Measurements from ENCODE around the gene NFASC.

Gene NFASC

GRCh38 chr1:205016075-205016474 is 145.4 kb downstream of the NFASC start:
- DNase-seq = no peak

DNA sequence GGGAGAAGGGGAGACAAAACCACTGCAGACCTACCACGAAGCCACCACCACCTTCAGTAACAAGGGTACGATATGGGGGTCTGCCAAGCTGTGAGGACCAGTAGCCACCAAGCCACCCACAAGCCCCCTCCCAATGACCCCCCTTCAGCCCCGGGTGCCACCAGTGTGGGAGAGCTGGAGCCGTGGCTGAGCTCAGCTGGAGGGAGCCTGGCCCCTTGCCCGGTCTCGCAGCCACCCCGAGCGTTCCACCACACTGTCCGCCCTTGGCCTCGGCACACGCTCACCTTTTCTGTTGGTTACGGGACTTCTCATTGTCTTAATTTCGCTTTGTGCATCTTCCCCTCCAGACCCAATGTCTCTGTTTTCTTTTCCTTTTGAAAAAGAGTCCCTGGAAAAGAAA is 145.9 kb downstream of the NFASC start:
- DNase-seq = no peak

- DNase-seq = no peak
These were observed 146.3 kb downstream of the NFASC start for GRCh38 chr1:205017001-205017400.

DNA sequence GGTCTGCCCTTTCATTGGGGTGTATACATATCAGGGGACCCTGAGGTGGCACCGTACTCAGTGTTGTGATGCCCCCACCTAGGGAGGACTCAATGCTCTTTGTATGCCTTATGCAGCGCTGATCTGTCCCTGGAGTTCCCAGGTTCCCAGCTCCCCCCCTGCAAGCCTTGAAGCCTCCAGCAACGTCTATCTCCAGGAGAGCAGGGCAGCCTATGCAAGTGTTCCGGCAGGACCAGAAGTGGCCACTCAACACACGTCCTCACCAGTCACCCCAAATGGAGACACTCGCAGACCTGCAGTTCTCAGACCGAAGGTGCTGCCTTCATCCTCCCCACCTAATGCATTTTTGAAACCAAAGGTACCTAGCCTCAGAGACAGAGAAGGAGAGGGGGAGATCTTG is 147.1 kb downstream of the NFASC start:
- no peak for DNase-seq

DNA sequence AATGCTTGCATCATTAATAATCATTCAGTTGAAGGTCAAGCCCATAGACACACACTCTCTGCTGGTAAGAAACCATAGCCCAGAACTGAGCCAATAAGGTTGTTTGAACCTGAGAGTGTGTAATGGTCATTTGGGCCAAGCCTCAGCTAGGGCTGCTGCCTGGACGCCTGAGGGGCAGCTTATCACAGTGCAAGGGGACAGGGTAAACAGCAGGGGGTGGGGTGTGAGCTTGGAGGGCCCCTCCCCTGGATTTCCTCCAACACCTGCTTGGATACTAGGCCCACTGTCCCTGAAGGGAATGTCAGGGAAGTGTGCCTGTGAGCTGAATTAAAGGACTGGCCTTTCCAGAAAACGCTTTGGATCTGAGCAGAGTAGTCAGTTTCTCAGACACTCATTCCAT is 147.7 kb downstream of the NFASC start:
- DNase-seq = no peak

DNA sequence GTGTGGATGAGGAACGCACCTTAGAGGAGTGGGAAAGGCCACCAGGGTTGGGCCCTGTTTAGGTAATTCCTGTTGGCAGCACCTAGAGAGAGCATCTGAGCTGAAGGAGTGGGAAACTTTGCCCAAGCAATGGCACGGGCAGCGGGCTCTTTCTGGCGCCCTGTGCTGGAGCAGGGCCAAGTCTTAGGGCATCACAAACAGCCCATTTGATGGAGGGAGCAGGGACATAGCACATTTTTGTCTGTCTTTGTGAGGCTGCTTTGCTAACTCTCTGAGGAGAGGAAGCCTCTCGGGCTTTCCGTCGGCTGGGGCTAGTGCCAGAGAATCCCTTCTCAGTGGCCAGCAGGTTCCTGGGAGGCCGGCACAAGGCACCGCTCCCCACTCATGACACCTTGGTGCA is 149.8 kb downstream of the NFASC start:
- DNase-seq = no peak

- DNase-seq = no peak
These were observed 154.0 kb downstream of the NFASC start for GRCh38 chr1:205024679-205025078.

GRCh38 chr1:205025239-205025638 is 154.6 kb downstream of the NFASC start:
- DNase-seq = no peak

- DNase-seq = no peak
These were observed 155.5 kb downstream of the NFASC start for GRCh38 chr1:205026181-205026580.

DNA sequence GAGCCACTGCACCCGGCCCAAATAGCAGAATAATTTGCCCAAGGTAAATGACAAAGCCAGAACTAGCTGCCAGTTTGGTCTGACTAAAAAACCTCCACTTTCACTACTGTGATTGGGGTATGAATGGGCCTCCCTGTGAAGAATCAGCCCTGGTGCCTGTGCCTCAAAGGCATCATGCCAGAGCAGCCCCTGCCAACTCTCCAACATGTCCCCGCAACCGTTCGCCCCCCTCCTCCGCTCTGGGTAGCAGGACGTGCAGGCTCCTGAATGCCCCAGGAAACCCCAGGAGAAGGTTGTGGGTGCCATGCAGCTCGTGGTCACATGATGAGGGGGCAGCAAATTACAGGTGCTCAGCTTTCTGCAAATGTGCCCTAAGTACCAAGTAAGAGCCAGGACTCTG is 157.7 kb downstream of the NFASC start:
- no peak for DNase-seq

DNA sequence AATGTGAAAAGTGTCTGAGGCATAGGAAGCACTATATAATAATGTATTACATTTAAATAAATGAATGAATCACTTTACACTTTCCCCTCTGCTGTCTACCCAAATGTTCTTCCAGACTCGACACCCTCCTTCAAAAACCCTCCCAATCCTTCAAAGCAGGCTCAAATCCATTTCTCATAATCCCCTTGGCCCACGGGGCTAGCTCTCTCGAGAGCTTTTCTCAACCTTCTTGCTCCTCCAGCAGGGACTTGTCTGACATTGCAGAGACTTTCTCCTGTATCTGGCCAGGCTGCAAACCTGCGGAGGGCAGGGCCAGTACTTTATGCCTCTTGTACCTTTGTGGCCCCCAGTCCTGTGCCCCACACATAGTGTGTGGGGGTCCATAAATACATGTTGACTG is 158.3 kb downstream of the NFASC start:
- no peak for DNase-seq

- DNase-seq = no peak
These were observed 159.6 kb downstream of the NFASC start for GRCh38 chr1:205030241-205030640.

DNA sequence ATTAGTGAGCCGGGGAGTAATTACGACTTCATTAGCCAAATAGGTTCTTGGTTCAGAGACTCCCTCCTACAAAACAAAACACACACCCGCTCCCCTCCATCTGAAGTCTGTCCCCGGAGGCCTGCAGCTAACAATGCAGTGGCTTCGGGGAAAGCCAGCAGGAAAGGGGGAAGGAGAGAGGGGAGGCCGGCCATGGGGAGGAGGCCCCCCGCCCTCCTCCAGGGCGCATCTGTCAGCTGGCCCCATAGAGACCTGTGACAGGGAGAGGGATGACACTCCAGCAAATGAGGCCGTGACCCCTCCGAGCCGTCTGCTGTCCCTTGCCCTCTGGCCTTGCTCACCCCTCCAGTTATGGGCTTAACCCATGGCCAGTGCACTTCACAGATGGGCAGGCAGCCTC is 160.2 kb downstream of the NFASC start:
- DNase-seq = no peak

- no peak for DNase-seq
These were observed 161.8 kb downstream of the NFASC start for GRCh38 chr1:205032508-205032907.

GRCh38 chr1:205037539-205037938 is 166.9 kb downstream of the NFASC start:
- DNase-seq = no peak

DNA sequence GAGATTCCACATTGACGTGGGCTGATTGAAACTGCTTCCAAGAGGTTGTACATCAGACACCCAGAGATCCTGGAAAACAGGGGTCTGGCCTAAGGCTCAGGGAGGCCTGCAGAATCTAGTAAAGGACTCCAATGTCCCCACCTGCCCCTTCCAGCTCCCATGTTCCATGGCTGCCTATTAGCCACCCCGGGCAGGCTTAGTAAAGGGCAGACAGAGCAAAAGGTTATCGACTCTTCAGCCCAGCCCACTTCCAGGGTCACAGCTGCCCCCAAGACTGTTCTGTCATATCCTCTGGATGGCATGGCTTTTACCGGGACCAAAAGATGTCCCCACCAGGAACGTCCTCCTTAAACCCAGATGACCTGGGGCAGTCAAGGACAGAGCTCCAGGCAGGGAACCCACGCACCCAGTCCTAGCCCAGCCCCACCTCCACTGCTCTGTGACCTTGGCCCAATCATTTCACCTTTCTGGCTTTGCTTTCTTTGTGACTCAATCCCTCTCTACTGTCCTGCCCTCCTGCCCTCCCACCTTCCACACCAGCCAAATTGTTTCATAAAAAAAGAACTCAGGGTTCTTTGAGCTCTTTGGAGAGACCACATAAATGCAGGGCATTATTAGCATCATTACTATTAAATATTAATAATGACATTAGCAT is 167.6 kb downstream of the NFASC start:
- no peak for DNase-seq

DNA sequence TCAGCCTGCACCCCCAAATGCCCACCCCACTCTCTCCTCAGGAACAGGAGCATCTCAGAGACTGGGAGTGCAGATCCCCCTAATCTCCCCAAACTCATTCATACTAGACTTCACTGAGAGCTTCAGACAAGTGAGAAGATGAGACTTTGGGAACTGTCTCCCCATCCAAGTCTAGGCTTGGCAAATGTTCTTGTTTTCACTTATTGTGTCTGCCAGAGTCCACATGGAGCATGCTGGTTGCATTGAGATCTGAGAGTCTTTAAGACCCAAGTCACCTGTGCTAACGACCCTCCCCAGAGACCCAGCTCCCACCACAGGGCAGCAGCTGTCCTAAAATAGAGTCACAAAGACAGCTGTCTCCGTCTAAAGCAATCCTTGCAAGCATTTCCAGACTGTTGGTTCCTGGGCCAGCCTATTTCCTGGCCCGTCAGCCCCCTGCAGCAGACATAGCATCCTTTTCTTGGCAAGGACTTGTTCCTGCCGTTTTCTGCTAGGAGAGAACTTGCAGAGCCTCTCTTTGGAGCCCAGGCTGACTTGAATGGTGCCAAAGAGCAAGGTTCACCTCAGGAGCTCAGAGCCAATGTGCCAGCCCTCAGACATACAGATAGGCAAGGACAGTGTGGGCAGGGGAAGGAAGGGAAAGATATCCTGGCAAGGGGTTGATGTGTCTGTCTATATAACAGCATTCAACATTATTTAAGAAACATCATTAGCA is 170.5 kb downstream of the NFASC start:
- DNase-seq = no peak

DNA sequence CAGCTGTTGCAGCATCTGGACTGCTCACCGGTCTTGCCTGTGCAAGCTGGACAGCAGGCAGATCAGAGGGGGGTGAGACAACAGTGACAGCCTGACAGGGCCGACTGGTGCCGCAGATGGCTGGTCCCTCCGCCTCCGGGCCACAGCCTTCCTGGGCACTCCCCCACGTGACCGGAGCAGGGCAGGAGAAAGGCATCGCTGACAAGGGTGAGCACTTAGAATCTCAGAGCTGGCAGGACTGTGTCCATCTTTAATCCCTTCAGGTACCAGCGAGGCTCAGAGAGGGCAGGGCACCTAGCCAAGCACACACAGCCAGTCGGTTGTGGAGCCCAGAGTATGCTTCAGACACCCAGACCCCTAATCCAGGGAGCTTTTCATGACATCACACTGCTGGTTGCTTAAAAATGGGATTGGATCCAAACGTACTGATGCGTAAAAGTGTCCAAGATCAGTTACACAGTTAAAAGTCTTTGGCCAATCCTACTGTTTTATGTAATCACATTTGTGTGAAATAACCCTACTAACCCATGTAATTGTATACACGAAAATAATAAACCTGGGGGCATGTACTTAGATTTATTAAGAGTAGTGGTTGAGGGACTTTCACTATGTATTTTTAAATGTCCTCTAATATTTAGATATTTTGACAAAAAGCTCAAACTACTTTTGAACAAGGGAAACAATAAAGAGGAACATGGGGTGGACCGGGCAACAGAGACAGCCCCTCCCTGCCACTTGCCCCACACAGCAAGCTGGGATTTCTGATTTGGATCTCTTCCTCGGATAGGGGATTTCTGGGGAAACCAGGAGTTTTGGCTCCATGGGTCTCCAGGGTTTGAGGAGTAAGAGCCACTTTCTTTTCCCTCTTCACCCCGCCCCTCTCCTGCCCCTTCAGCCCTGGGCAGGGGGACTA is 171.6 kb downstream of the NFASC start:
- DNase-seq = no peak

DNA sequence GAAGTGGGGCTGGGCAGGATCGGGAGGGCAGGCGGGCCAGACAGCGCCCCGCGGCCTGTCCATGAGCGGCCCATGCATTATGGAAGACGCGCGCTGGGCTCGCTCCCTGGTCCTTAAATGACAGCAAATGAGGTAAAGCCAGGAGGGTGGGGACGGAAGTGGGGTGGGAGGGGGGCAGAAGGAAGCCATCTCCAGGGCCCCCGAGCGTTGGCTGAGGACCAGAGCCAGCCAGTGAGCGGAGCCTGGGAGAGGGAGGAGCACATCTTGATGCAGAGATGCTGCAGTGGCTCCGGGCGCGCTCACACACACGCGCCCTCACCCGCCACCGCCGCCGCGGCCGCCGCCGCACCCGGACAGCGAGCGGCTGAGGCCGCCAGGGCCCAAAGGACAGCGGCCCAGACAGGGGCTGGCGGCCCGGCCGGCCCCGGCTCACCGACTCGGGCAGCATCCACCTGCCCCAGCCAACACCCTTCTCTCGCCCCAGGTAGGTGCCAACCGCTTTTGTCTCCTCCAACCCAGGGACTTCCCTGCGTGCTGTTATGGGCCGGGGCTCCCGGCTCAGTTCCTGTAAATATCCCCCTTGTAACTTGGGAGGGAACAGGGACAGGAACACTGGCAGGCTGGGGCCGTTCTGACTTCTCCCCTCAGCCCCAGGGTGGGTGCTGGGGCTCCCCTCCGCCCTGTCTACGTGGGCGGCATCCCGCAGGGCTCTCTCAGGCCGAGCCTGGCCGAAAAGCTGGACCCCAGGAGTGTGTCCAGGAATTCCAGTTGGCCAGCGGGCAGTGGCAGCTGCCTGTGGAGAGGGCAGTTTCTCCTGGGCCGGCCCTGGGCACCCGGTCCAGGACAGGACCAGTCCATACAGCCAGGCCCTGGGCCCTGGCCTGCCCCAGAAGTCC is 172.5 kb downstream of the NFASC start, which contains the start of gene CNTN2:
TSS of gene CNTN2 (plus strand) at position 302 of the 896 bp plus-strand sequence. CDS start 9,974 bp downstream, outside the sequence.
- DNase-seq = no peak

DNA sequence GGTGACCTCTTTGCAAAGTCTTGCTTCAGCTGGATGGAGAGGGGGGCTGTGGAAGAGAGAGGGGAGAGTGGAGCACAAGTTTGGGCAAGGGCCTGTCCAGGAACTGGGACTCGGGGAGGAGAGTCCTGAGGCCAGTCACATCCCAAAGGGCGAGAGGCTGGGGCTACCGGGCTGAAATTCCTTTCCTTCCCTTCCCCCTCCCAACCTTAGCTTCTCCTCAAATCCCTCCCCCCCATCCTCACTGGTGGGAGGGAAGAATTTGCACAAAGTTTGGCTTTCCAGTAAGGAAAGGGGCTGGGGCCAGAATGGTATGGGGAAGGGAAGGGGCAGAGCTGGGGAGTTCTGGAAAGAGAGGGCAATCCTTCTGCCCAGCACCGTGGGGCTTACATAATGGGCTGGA is 173.2 kb downstream of the NFASC start:
- no peak for DNase-seq

DNA sequence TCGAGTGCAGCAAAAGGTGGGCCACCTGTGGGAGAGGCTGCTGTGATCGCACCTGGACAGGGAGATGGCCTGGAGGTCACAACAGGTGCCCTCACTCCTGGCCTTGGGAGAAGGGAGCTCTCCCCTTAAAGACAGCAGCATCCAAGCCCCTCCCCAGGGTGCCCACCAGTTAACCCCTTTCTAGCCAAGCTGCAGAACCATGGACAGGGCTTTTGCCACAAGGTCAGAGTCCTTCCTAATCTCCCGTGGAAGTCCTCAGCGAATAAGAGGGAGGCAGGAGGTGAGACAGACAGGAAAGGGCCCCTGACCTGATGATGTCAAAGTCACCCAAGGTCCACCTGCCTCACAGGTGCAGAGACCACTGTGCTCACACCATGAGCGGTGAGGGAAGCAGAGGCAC is 174.1 kb downstream of the NFASC start:
- DNase-seq = no peak

- no peak for DNase-seq
These were observed 174.5 kb downstream of the NFASC start for GRCh38 chr1:205045146-205045545.

DNA sequence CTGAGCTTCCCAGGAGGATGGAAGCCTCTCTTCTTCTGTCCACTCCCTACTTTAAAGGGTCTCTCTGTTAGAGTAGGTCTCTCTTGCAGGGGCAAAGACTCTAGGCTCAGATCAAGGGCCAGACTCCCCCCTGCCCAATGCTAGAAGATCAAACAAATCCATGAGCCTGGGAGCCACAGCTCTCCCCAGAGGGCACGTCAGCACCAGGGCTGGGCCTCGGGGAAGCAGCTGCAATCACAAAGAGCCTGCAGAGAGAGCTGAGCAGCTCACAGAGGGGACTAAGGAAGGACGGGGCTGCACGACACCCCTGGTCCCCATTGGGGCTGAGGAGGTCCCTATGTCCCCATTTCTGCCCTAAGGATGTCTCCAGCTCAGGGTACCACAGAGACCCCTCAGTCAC is 176.2 kb downstream of the NFASC start:
- DNase-seq = no peak
